HL-60 (cell line): ENCODE results near the gene CD151.

Experiments
- DNase-seq, 2 experiments: peaks; one replicate each; pipeline ENCODE4 v3.0.0-alpha.2; 2010 to 2020; ENCODE audit warnings: low read depth in 1 of 2, low spot score in 1 of 2
- H3K27ac ChIP-seq: fragments of 250-450 bp; sonication (Bioruptor Pico); replicated peaks from 2 replicates; pipeline ENCODE4 v1.5.1; 2020; ENCODE audit warnings: mild to moderate bottlenecking, moderate library complexity
- H3K27me3 ChIP-seq: fragments of 250-450 bp; sonication (Bioruptor Pico); 2 replicates; pipeline ENCODE4 v1.5.1; 2021; ENCODE audit warnings: mild to moderate bottlenecking, moderate library complexity; ENCODE audit not compliant: insufficient read depth, poor library complexity, severe bottlenecking
- H3K4me3 ChIP-seq: replicated peaks from 2 replicates; pipeline ENCODE4 v1.5.1; 2011; ENCODE audit warnings: mild to moderate bottlenecking, control low read depth, low read length; ENCODE audit not compliant: insufficient read depth
- GABPA ChIP-seq: IDR thresholded peaks from 2 replicates; pipeline ENCODE4 v1.6.1; 2012; ENCODE audit warnings: low read depth
- POLR2AphosphoS5 ChIP-seq: IDR thresholded peaks from 2 replicates; pipeline ENCODE4 v1.6.1; 2012; ENCODE audit warnings: low read depth
- SPI1 ChIP-seq: IDR thresholded peaks from 2 replicates; pipeline ENCODE4 v1.6.1; 2012; ENCODE audit warnings: low read depth, mild to moderate bottlenecking, borderline replicate concordance
- TF ChIP-seq, protein P1 (sequence below): IDR thresholded peaks from one replicate; pipeline ENCODE4 v1.5.1; 2011; ENCODE audit warnings: low read length, control low read depth, inconsistent platforms; ENCODE audit not compliant: insufficient read depth
- TF ChIP-seq, protein P2 (sequence below): IDR thresholded peaks from 2 replicates; pipeline ENCODE4 v1.6.1; 2012; ENCODE audit warnings: low read depth; ENCODE audit not compliant: insufficient replicate concordance

CD151 gene

DNA sequence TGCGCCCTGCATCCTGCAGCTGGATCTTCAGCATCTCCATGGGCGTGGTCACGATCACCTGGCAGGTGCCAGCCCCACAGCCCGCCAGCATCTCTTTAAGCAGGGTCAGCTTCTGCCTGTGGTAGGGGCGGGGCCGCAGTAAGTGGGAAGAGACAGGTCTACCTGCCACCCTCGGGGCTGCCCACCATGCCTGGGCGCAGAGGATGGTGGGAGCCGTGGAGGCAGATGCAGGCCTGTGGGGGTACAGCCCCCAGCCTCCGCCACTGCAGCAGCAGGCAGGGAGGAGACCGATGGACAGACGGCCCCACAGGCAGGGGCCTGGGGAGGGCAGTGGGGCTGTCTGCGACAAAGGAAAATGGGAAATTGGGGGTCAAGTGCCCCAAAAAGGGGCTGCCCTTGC, 39.9 kb upstream of the CD151 start:
- Histone ChIP-seq H3K27me3 (peaks cover 6% of the 10 kb centered on the region), H3K27ac (no peak overlapping the region), H3K4me3 (no peak overlapping the region)
- no peak for DNase-seq
- TF ChIP-seq, protein P1, sequence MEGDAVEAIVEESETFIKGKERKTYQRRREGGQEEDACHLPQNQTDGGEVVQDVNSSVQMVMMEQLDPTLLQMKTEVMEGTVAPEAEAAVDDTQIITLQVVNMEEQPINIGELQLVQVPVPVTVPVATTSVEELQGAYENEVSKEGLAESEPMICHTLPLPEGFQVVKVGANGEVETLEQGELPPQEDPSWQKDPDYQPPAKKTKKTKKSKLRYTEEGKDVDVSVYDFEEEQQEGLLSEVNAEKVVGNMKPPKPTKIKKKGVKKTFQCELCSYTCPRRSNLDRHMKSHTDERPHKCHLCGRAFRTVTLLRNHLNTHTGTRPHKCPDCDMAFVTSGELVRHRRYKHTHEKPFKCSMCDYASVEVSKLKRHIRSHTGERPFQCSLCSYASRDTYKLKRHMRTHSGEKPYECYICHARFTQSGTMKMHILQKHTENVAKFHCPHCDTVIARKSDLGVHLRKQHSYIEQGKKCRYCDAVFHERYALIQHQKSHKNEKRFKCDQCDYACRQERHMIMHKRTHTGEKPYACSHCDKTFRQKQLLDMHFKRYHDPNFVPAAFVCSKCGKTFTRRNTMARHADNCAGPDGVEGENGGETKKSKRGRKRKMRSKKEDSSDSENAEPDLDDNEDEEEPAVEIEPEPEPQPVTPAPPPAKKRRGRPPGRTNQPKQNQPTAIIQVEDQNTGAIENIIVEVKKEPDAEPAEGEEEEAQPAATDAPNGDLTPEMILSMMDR, result no peak
- TF ChIP-seq SPI1, result no peak
- TF ChIP-seq POLR2AphosphoS5, result no peak
- no peak for TF ChIP-seq GABPA
- TF ChIP-seq, protein P2, sequence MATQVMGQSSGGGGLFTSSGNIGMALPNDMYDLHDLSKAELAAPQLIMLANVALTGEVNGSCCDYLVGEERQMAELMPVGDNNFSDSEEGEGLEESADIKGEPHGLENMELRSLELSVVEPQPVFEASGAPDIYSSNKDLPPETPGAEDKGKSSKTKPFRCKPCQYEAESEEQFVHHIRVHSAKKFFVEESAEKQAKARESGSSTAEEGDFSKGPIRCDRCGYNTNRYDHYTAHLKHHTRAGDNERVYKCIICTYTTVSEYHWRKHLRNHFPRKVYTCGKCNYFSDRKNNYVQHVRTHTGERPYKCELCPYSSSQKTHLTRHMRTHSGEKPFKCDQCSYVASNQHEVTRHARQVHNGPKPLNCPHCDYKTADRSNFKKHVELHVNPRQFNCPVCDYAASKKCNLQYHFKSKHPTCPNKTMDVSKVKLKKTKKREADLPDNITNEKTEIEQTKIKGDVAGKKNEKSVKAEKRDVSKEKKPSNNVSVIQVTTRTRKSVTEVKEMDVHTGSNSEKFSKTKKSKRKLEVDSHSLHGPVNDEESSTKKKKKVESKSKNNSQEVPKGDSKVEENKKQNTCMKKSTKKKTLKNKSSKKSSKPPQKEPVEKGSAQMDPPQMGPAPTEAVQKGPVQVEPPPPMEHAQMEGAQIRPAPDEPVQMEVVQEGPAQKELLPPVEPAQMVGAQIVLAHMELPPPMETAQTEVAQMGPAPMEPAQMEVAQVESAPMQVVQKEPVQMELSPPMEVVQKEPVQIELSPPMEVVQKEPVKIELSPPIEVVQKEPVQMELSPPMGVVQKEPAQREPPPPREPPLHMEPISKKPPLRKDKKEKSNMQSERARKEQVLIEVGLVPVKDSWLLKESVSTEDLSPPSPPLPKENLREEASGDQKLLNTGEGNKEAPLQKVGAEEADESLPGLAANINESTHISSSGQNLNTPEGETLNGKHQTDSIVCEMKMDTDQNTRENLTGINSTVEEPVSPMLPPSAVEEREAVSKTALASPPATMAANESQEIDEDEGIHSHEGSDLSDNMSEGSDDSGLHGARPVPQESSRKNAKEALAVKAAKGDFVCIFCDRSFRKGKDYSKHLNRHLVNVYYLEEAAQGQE, result no peak

DNA sequence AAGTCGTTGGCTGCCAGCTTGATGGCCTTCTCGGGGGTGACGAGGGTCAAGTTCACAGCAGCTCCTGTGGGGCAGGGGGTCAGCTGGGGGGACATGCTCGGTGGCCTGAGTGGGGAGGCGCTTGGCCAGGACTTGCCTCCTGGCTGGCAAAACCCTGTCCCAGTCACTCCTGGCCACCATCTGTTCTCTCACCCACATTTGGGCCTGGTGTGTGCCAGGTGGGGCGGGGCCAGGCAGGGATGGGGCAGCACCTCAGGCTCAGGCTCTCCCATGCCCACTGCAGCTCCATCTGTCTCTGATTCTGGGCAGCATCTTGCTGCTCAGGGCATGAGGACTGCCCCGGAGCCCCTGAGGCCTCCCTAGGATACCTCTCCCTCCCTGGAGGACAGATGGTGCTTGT, 39.2 kb upstream of the CD151 start:
- no peak overlapping the region for H3K4me3 ChIP-seq
- no peak overlapping the region for H3K27ac ChIP-seq
- H3K27me3 ChIP-seq, result peaks cover 3% of the 10 kb centered on the region
- TF ChIP-seq POLR2AphosphoS5, result no peak
- TF ChIP-seq, protein P2, result no peak
- DNase-seq, result no peak

DNA sequence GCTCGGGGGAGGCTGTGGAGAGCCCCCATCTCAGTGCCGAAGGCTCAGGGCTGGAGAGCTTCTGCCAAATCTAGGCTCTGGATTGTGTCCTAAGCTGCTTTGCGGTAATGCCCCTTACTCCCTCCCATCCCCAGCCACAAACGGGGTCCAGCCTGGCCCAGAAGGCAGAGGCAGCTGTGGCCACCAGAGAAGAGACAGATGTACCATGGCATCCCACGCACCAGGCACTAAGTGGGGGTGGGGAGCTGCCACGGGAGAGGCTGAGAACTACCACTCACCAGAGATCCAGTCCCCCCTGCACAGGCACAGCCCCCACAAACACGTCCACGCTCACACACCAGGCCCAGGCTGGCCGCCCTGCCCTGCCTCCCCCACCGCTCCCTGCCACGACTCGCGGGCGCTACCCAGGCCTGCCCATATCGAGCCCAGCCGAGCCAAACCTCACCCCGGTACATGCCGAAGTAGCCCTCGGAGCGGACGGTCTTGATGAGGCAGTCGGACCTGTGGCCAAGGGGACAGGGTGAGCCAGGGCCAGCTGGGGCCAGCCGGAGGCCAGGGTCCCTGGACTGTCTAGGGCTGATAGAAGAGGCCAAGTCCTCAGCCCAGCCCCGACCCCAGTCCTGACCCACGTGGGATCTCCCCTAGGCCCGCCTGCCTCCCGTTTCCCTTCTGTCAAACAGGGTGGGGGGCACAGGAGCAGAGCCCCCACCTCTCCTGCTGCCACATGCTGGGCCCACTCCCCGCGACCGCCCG, 38.6 kb upstream of the CD151 start:
- no peak overlapping the region for H3K27ac ChIP-seq
- no peak for DNase-seq
- no peak for TF ChIP-seq POLR2AphosphoS5
- TF ChIP-seq, protein P1, result no peak
- TF ChIP-seq, protein P2, result no peak
- TF ChIP-seq SPI1, result no peak
- no peak for TF ChIP-seq GABPA
- H3K27me3 ChIP-seq, result no peaks in the 10 kb centered on the region
- no peak overlapping the region for H3K4me3 ChIP-seq
